Amniotic epithelial cell (primary cell): ENCODE measurements around the gene GGT1.
"Not testable (repeated sequence)": the region's sequence is repeated elsewhere in the genome, so short reads cannot be mapped to it uniquely, and the experiment has no call there.

ENCODE experiments used
- DNase-seq: peaks from one replicate; pipeline ENCODE4 v3.0.0-alpha.2; 2010; ENCODE audit warnings: low read depth

GGT1 gene

DNA sequence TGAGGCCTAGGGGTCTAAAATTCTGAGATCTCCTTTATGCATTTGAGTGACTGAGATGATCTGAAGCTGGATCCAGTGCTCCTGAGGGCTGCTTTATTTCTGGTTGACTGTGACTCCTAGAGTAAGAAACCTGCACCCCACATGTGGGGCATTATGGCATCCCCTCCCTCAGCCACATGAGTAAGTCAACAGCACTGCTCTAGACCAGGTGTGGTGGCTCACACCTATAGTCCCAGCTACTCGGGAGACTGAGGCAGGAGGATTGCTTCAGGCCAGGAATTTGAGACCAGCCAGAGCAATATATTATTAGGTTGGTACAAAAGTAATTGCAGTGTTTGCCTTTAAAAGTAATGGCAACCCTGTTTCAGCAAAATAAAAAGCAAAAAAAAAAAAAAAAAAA, 39.3 kb downstream of the GGT1 start:
- DNase-seq: not testable (repeated sequence)

DNA sequence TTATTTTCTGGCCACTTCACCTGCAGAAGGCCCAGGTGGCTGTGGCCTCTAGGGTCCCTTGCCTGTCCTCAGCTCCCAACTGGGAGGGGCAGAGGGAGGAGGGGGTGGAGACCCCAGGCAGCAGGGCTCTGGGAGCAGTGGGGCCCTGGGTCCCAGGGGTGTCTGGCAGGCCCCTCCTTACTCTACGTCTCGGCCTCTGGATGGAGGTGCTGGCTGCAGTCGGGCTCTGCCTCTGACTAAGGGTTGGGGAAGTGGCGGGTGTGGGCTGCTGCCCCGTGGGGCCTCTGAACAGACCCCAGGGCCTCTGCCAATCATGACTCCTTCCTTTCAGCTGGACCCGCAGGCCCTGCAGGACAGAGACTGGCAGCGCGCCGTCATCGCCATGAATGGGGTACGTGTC, 41.4 kb downstream of the GGT1 start:
- not testable (repeated sequence) for DNase-seq

DNA sequence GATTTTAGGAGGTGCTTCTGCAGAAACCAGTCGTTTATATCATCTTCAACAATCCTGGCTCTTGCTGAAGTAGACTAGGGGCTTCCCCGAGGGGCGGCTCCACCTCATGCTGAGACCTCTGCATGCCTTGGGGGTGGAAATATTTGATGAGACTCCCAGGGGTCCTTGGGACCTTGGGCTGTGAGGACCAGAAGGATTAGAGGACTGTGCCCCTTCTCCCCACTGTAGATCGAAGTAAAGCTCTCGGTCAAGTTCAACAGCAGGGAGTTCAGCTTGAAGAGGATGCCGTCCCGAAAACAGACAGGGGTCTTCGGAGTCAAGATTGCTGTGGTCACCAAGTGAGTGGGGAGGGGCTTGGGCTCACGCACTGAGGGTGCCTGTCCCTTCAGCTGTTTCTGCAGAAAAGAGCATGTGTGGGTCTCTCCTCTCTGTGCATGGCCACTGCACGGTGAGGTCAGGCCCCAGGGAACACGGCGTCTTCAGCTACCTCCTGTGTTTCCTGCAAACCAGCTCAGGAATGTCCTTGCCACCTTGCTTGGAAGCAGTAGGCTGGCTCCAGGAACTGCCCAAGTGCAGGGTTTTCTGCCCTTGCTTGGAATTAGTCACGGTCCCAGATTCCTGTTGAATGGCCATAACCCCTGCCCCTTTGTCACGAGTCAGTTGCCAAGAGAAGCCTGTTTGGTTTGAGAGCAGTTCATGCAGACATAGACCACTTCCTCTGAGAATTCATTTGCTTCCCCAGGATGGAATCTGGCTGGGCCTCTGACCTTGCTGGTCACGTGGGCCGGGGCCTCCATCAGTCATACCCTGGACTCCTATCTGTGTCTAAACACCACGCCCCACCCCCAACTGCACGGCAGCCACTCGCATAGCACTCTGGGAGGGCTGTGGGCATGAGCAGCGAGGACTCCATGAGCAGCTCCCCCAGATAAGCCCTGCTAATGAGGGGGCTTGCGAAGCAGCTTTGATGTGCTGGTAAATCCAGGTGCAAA, 42.7 kb downstream of the GGT1 start:
- DNase-seq: not testable (repeated sequence)

DNA sequence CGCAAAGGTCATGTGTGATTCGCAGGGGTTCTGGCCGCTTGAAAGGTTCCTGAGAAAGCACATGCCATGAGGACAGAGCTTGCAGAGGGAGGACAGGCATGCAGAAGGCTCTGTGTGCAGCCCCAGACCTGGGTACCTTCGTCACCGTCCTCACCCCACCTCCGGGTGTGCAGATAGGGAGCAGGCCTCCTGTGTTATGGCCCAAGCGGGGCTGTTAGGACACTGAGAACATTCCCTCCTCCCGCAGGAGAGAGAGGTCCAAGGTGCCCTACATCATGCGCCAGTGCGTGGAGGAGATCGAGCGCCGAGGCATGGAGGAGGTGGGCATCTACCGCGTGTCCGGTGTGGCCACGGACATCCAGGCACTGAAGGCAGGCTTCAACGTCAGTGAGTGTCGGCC, 43.8 kb downstream of the GGT1 start:
- not testable (repeated sequence) for DNase-seq

DNA sequence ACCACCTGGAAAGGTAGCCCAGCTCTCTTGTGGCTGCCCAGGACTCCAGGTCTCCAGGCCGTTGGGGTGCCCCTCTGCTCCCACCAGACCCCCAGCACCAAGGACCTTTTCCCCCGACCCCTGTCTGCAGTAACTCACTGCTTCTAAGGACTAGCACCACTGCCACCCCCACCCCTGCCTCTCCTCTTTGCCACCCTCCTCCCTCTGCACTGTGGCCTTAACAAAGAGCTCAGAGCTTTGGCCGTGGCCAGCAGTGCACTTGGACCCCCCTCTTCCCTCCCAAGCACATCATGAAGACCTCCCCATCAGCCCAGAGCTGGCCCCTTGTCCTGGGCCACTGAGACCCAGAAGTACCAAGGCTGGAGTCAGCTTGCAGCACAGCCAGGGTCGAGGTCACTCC, 46.4 kb downstream of the GGT1 start:
- DNase-seq: not testable (repeated sequence)

DNA sequence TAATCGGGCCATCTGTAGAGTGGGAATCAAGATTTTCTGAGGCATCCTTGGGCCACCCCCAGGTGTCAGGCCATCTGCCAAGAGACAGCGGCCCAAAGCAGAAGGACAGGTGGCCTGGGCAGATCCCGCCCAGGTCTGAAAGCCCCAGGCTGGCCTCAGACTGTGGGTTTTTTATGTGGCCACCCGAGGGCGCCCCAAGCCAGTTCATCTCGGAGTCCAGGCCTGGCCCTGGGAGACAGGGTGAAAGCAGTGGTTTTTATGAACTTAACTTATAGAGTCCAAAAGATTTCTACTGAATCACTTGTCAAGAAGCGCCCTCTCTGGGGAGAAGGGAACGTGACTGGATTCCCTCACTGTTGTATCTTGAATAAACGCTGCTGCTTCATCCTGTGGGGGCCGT, 47.9 kb downstream of the GGT1 start:
- not testable (repeated sequence) for DNase-seq

DNA sequence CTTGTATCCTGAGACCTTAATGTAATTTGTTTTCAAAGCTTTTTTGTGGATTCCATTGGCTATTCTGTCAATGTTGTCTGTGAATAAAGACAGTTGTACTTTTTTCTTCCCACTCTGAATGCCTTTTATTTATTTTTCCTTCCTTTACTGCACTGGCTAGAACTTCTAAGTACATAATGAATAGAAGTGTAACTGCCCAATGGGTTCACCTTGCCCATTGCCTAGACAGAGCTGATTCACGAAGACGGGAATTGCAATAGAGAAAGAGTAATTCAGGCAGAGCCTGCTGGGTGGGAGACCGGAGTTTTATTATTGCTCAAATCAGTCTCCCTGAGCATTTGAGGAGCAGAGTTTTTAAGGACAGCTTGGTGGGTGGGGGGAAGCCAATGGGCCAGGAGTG, 62.4 kb downstream of the GGT1 start:
- DNase-seq: not testable (repeated sequence)

DNA sequence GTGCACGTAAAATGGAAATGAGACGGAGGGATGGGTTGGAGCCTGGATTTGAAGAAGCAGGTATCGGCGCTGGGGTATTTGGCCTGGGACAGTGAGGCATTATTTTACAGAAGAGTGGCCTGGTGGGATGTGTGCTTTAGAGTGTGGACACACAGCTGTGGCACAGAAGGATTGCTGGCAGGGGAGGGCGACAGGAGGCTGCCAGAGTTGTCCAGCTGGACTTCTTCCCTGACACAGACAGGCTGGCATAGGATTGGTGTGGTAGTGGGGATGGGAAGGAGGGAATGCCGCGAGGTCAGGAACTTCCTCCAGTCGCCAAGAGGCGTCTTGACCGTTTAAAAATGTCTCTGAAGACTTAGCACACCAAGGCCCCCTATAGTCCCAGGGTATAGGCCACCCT, 64.9 kb downstream of the GGT1 start:
- DNase-seq: not testable (repeated sequence)

DNA sequence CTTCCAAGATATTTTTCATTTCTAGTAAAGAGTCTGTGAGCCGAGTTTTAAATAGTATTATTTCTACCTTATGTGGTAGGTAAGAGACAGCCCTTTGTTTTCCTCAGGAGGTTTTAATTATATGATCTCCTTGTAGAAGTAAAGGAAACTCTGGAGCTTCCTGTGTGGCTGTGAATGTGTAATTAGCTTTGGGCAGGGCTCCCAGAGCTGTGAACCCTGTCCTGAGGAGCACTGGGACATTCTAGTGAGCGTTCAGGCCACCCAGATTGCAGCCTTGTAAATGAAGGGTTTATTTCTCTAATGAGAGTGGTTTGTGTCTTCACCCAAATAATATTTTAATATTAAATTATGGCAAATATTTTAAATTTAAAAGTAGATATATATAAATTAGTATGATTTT, 69.5 kb downstream of the GGT1 start:
- DNase-seq: not testable (repeated sequence)
